Liver (tissue), 9 donors: Measurements from ENCODE around the gene TFPI. TPM values are rescaled to one million over a fixed set of nuclear protein-coding genes. Genes with fewer than 3 reads are reported as not detected.

Source experiments
- DNase-seq: peaks from one replicate; pipeline ENCODE4 v3.0.0-alpha.2; 2017; ENCODE audit warnings: low spot score
- H3K27ac ChIP-seq, 2 donors: one replicate each; pipeline ENCODE4 v1.7.0; 2013; ENCODE audit warnings: inconsistent platforms in 2 of 2, low read length in 2 of 2, control low read depth in 1 of 2, low read depth in 1 of 2, mild to moderate bottlenecking in 1 of 2
- H3K27me3 ChIP-seq, 4 donors: one replicate each; pipeline versions ENCODE4 v1.6.1 to v1.7.0; 2013; ENCODE audit warnings: low read length in 3 of 4, inconsistent platforms in 1 of 4, mild to moderate bottlenecking in 1 of 4, moderate library complexity in 1 of 4; ENCODE audit not compliant: control insufficient read depth in 4 of 4, insufficient read depth in 4 of 4
- H3K36me3 ChIP-seq, 4 donors: one replicate each; pipeline versions ENCODE4 v1.6.1 to v1.7.0; 2013; ENCODE audit warnings: low read length in 3 of 4, mild to moderate bottlenecking in 3 of 4, low read depth in 1 of 4, moderate library complexity in 1 of 4; ENCODE audit not compliant: control insufficient read depth in 4 of 4, insufficient read depth in 3 of 4
- H3K4me1 ChIP-seq, 4 donors: one replicate each; pipeline versions ENCODE4 v1.6.1 to v1.7.0; 2013; ENCODE audit warnings: low read length in 3 of 4, mild to moderate bottlenecking in 3 of 4, moderate library complexity in 1 of 4; ENCODE audit not compliant: control insufficient read depth in 4 of 4, insufficient read depth in 4 of 4
- H3K4me3 ChIP-seq, 3 donors: one replicate each; pipeline versions ENCODE4 v1.6.1 to v1.7.0; 2013; ENCODE audit warnings: low read length in 3 of 3, control low read depth in 1 of 3, low read depth in 1 of 3, mild to moderate bottlenecking in 1 of 3
- H3K9ac ChIP-seq, 2 donors: one replicate each; pipeline ENCODE4 v1.7.0; 2013; ENCODE audit warnings: low read length in 2 of 2, mild to moderate bottlenecking in 2 of 2, moderate library complexity in 2 of 2, control low read depth in 1 of 2, low read depth in 1 of 2
- H3K9me3 ChIP-seq, 4 donors: one replicate each; pipeline versions ENCODE4 v1.6.1 to v1.7.0; 2013; ENCODE audit warnings: low read length in 3 of 4; ENCODE audit not compliant: control insufficient read depth in 4 of 4
- CTCF ChIP-seq: fragments of 150-350 bp; IDR thresholded peaks from 2 replicates; pipeline ENCODE4 v1.5.1; 2017; ENCODE audit warnings: improper control_type of control experiment, low read depth, low read length; ENCODE audit not compliant: missing input control
- EGR1 ChIP-seq, 2 donors: IDR thresholded peaks; 2 replicates each; pipeline ENCODE4 v1.6.1; 2016 to 2018; ENCODE audit warnings: antibody characterized with exemption in 2 of 2, low read depth in 2 of 2
- FOXA2 ChIP-seq: IDR thresholded peaks from 2 replicates; pipeline ENCODE4 v1.6.1; 2016; ENCODE audit warnings: antibody characterized with exemption
- HNF4A ChIP-seq, 2 donors: conservative IDR thresholded peaks; 2 replicates each; pipeline ENCODE4 v1.6.1; 2016; ENCODE audit warnings: antibody characterized with exemption in 2 of 2, mild to moderate bottlenecking in 2 of 2
- HNF4G ChIP-seq: IDR thresholded peaks from 2 replicates; pipeline ENCODE4 v1.6.1; 2016; ENCODE audit warnings: antibody characterized with exemption
- JUND ChIP-seq, 2 donors: IDR thresholded peaks; 2 replicates each; pipeline ENCODE4 v1.6.1; 2016; ENCODE audit warnings: antibody characterized with exemption in 2 of 2
- MAX ChIP-seq: IDR thresholded peaks from 2 replicates; pipeline ENCODE4 v1.6.1; 2016; ENCODE audit warnings: antibody characterized with exemption
- RAD21 ChIP-seq, 2 donors: IDR thresholded peaks; 2 replicates each; pipeline ENCODE4 v1.6.1; 2016; ENCODE audit warnings: antibody characterized with exemption in 2 of 2, mild to moderate bottlenecking in 2 of 2
- RXRA ChIP-seq, 2 donors: IDR thresholded peaks; 2 replicates each; pipeline ENCODE4 v1.6.1; 2017 to 2018; ENCODE audit warnings: antibody characterized with exemption in 2 of 2, mild to moderate bottlenecking in 1 of 2
- SP1 ChIP-seq: IDR thresholded peaks from 2 replicates; pipeline ENCODE4 v1.6.1; 2018; ENCODE audit warnings: antibody characterized with exemption, mild to moderate bottlenecking
- TAF1 ChIP-seq: conservative IDR thresholded peaks from 2 replicates; pipeline ENCODE4 v1.6.1; 2016; ENCODE audit warnings: antibody characterized with exemption, mild to moderate bottlenecking
- YY1 ChIP-seq: IDR thresholded peaks from 2 replicates; pipeline ENCODE4 v1.6.1; 2016; ENCODE audit warnings: antibody characterized with exemption, mild to moderate bottlenecking
- ZBTB33 ChIP-seq: IDR thresholded peaks from 2 replicates; pipeline ENCODE4 v1.6.1; 2016; ENCODE audit warnings: antibody characterized with exemption
- WGBS: extraction: QIAGEN DNeasy Blood & Tissue Kit; methylation state at CpG from one replicate; pipeline ENCODE4 v1.1.7; 2013; 5-methylcytosine and 5-hydroxymethylcytosine counted together
- polyA plus RNA-seq, 2 donors: library from polyadenylated mRNA; stranded (reverse) in 1 of 2; unstranded in 1 of 2; fragments of 200-250 nt in 1 of 2; fragments of >200 nt in 1 of 2; fragmentation: Nextera tagmentation in 1 of 2; extraction: Ambion mirVana in 1 of 2; gene quantifications; one replicate each; pipeline versions ENCODE4 v1.2.1 to v1.2.3, GENCODE V29; 2013 to 2015
- total RNA-seq, 2 donors: library from RNA; depleted of rRNA; stranded (reverse); fragments of >200 nt; gene quantifications; one replicate each; pipeline ENCODE4 v1.2.3, GENCODE V29; 2014
- donor health status: healthy.
- donor health status: healthy.
- donor health status: healthy.
- donor health status: healthy.
- donor health status: healthy.

TFPI gene
- total and polyA plus RNA-seq, 4 donors: 55.8 to 211 (median 130) TPM

- TF ChIP-seq RAD21 (IDR thresholded peaks at IDR 0.05): no peak
- no peak for TF ChIP-seq MAX
- no peak for TF ChIP-seq HNF4A (conservative IDR thresholded peaks at IDR 0.05)
- TF ChIP-seq JUND (IDR thresholded peaks at IDR 0.05): no peak
- TF ChIP-seq CTCF: no peak
- no peak for TF ChIP-seq ZBTB33
- no peaks in the 10 kb centered on the region for H3K9me3 ChIP-seq
- no peak for DNase-seq
- H3K4me3 ChIP-seq: no peak overlapping the region
- H3K27me3 ChIP-seq: no peaks in the 10 kb centered on the region
- 63% methylated on average over 6 of the region's 6 CpGs for WGBS
- H3K4me1 ChIP-seq: no peaks in the 10 kb centered on the region
- H3K27ac ChIP-seq: no peak overlapping the region
- no peaks in the 10 kb centered on the region for H3K36me3 ChIP-seq
- H3K9ac ChIP-seq: no peak overlapping the region
These were observed 109.2 kb downstream of the TFPI start for GRCh38 chr2:187445051-187445450.

GRCh38 chr2:187442778-187443177 lies 111.5 kb downstream of the TFPI start:
- no peaks in the 10 kb centered on the region for H3K27me3 ChIP-seq
- TF ChIP-seq EGR1 (IDR thresholded peaks at IDR 0.05; ENCODE audit: low read depth in 2 of 2) (no peak), SP1 (no peak), TAF1 (no peak), ZBTB33 (no peak), HNF4G (no peak), RXRA (IDR thresholded peaks at IDR 0.05) (no peak), MAX (no peak), FOXA2 (no peak), YY1 (no peak), RAD21 (IDR thresholded peaks at IDR 0.05) (no peak), CTCF (no peak)
- H3K9me3 ChIP-seq: no peaks in the 10 kb centered on the region
- no peak overlapping the region for H3K9ac ChIP-seq
- 71% methylated on average over 2 of the region's 2 CpGs for WGBS
- no peak overlapping the region for H3K27ac ChIP-seq
- DNase-seq: no peak
- no peaks in the 10 kb centered on the region for H3K36me3 ChIP-seq
- H3K4me3 ChIP-seq: no peak overlapping the region
- H3K4me1 ChIP-seq: peaks cover 0 to 5% (median 0%) of the 10 kb centered on the region in 4 donors
